ENCODE data around the gene UGT1A8.
"Not testable (repeated sequence)": the region's sequence is repeated elsewhere in the genome, so short reads cannot be mapped to it uniquely, and the experiment has no call there.

The UGT1A8 gene

DNA sequence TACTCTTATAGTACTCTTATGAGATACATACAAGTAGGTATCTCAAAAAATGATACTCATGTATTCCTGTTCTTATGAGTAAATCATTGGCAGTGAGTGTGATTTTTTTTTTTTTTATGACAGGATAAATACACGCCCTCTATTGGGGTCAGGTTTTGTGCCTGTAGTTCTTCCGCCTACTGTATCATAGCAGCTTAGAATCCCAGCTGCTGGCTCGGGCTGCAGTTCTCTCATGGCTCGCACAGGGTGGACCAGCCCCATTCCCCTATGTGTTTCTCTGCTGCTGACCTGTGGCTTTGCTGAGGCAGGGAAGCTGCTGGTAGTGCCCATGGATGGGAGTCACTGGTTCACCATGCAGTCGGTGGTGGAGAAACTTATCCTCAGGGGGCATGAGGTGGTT lies at the start of gene UGT1A8:
Gene UGT1A8, plus strand, starts transcription at position 158 of the 400 bp plus-strand sequence. Its CDS starts 75 bp downstream, at position 233.
- DNase-seq, result not testable (repeated sequence)

DNA sequence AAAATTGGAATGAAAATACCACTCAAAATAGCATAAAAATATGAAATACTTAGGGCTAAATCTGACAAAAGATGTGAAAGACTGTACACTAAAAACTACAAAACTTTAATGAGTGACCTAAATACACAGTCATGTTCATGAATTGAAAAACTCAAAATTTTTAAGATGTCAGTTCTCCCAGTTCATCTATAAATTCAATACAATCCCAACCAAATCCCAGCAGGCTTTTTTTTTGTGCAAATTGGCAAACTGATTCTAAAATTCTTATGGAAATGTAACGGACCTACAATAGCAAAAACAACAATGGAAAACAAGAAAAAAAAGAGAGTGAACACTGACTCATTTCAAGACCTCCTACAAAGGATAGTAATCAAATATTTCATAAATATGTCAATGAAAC lies 46.4 kb upstream of the UGT1A8 start:
- no peak for DNase-seq

DNA sequence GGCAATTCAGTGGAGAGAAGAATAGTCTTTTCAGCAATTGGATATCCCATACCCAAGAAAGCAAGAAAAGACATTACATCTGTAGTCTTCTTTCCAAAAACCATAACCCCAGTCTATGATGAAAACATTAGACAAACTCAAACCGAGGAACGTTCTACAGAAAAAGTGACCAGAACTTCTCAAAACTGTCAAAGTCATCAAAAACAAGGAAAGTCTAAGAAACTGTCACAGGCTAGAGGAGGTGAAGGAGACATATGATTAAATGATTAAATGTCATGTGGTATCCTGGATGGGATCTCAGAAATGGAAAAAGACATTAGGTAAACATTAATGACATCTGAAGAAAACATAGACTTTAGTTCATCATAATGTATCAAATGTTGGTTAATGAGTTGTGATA lies 46.0 kb upstream of the UGT1A8 start:
- no peak for DNase-seq

DNA sequence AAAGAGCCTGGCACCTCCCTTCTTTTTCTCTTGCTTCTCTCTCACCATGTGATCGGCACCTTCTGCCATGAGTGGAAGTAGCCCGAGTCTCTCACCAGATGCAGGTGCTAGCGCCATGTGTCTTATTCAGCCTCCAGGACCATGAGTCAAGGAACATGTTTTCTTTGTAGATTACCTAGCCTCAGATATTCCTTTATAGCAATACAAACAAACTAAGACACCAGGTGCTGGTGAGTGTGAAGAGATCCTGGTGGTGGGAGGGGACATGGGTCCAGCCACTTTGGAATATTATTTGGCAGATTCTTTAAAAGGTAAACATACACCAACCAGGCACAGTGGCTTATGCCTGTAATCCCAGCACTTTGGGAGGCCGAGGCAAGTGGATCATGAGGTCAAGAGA lies 45.0 kb upstream of the UGT1A8 start:
- no peak for DNase-seq

DNA sequence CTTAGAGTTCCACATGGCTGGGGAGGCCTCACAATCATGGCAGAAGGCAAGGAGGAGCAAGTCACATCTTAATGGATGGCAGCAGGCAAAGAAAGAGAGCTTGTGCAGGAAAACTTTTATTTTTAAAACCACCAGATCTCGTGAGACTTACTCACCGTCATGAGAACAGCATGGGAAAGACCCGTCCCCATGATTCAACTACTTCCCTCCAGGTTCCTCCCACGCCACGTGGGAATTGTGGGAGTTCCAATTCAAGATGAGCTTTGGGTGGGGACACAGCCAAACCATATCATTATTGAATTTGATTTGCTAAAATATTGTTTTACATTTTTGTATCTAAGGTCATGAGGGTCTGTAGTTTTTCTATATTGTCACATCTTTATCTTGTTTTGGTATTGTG lies 40.1 kb upstream of the UGT1A8 start:
- DNase-seq, result not testable (repeated sequence)

DNA sequence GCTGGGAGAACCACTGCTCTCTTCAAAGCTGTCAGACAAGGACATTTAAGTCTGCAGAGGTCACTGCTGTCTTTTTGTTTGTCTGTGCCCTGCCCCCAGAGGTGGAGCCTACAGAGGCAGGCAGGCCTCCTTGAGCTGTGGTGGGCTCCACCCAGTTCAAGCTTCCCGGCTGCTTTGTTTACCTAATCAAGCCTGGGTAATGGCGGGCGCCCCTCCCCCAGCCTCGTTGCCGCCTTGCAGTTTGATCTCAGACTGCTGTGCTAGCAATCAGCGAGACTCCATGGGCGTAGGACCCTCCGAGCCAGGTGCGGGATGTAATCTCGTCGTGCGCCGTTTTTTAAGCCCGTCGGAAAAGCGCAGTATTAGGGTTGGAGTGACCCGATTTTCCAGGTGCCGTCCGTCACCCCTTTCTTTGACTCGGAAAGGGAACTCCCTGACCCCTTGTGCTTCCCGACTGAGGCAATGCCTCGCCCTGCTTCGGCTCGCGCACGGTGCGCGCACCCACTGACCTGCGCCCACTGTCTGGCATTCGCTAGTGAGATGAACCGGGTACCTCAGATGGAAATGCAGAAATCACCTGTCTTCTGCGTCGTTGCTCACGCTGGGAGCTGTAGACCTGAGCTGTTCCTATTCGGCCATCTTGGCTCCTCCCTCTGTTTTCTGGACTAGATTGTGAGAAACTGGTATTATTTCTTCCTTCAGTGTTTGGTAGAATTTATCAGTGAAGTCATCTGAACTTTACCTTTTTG lies 34.0 kb upstream of the UGT1A8 start:
- DNase-seq, result not testable (repeated sequence)

DNA sequence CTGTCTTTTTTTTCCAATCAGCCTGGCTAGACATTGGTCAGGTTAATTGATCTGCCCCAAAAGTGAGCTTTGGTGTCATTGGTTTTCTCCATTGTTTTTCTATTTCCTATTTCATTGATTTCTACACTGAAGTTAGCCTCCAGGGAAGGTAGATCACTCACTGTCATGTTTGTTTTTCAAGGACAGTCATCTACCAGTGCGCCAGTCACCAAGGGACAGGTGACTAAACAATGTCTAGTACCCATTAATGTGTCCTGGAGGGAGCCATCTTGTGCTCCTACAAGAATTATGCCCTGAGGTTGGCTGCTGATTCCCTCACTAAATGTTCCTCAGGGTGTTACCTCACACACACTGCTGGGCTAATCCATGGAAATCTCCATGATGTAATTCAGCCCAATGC lies 33.2 kb upstream of the UGT1A8 start:
- no peak for DNase-seq

DNA sequence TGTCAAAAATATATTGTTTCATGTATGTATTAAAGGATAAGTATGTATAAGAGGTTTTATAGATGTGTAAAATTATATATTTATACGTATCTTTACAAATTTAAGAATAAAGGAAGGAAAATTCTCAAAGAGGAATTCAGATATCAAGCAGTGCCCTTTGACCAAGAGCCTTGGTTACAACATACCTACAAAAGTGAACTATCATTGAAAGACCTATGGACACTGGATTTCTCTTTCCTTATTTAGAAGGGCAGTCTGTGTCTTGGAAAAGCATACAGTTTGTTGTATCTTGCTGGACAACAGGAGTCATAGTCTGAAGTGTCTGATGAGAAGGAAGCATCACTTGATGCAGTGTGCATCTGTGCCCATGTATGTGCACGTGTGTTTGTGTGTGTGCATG lies 29.0 kb upstream of the UGT1A8 start:
- no peak for DNase-seq

DNA sequence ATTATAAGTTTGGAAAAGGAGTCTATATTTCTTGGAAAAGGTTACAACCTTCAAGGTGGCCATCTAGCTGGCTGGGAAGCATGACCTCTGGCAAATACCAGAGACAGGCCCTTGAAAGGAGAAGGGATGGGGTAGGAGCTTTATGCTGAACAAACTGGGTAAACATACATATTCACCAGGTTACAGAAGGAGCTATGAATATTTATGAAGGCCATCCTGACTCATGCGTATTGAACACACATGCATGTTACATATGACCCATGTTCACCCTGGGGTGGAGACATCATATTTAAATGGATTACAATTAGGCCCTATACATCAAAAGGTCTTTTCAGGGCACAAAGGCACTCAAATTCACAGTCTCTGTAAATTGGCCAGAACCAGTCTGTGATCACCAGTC lies 24.7 kb upstream of the UGT1A8 start:
- DNase-seq, result not testable (repeated sequence)

DNA sequence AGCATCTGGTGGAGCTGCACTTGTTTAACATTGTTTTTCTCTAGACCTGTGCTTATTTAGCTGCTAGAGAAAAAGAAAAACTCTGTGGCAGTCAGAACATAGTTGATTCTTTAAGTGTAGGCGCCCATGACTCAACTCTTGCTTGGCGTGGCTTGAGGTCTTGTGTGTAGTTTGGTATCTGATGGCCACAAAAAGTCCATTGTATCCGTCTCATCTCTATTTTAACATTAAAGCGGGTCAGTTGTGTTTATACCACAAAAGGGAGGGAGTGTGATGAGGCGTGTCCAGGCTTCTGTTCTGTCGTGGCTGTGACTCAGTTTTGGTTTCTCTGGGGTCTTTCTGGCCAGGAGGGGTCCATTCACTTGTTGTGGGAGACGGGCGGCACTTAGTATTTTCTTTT lies 24.2 kb upstream of the UGT1A8 start:
- no peak for DNase-seq

DNA sequence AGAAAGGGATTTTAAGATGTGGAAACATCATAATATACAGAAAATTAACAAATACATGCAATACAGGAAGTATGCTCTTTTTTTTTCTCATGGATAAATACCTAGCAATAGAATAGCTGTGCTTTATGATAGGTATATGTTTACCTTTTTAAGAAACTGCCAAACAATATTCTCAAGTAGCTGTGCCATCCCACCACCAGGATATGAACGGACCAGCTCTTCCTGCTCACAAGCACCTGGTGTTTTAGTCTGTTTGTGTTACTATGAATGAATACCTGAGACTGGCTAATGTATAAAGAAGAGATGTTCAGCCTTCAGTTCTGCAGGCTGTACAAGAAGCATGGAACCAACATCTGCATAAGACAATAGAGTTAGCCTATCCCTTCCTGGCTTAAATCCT lies 19.9 kb upstream of the UGT1A8 start:
- DNase-seq, result no peak

DNA sequence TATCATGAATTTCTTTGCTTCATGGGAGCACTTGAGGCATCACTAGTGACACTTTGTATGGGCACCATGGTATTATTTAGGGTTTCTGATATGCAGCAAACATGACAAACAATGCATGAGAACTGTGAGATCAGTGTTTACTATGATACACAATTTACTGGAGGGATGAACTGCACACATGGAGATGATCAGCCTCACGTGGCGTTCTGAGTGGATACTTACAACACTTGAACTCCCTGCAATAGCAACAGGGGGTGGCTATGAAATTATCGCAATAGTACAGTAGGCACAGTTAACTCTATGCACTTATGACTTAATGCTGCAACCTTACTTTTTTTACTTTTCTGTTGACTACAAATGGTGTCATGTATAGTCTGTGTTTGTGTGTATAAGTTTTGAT lies 18.5 kb upstream of the UGT1A8 start:
- DNase-seq, result no peak

DNA sequence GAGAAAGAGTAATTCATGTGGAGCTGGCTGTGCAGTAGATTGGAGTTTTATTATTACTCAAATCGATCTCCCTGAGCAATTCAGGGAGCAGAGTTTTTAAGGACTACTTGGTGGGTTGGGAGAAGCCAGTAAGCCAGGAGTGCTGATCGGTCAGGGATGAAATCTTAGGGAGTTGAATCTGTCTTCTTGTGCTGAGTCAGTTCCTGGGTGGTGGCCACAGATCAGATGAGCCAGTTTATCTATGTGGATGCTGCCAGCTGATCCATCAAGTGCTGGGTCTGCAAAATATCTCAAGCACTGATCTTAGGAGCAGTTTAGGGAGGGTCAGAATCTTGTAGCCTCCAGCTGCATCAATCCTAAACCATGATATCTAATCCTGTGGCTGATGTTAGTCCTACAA lies 17.0 kb upstream of the UGT1A8 start:
- DNase-seq, result no peak

DNA sequence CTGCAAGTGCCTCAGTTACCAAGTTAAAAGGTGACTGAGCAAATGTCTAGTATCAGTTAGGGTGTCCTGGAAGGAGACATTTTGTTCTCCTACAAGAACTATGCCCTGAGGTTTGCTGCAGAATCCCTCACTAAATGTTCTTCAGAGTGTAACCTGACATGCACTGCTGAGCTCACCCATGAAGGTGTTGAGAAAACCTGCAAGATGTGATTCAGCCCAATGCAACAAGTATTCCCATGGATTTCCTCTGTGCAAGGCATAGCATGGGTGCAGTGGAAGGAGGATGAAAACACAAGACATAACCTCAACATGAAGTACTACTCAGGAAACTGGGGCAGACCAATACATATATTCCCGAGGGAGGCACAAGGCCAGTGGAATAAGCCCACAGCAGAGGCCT lies 15.4 kb upstream of the UGT1A8 start:
- DNase-seq, result no peak

DNA sequence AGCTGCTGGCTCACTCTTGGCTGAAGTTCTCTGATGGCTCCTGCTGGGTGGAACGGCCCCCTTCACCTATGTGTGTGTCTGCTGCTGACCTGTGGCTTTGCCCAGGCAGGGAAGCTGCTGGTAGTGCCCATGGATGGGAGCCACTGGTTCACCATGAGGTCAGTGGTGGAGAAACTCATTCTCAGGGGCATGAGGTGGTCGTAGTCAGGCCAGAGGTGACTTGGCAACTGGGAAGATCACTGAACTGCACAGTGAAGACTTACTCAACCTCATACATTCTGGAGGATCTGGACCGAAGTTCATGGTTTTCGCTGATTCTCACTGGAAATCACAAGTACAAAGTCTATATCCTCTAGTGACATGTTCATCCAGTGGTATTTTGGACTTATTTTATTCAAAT lies 13.9 kb upstream of the UGT1A8 start:
- no peak for DNase-seq

DNA sequence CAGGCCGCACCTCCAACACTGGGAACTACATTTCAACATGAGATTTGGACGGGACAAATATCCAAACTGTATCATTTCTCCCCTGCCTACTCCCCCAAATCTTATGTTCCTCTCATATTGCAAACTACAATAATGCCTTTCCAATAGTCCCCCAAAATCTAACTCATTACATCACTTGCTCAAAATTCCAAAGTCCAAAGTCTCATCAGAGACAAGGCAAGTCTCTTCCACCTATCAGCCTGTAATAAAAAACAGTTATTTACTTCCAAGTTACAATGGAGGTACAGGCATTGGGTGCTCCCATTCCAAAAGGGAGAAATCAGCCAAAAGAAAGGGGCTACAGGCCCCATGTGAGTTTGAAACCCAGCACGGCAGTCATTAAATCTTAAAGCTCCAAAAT lies 12.6 kb upstream of the UGT1A8 start:
- DNase-seq, result no peak

DNA sequence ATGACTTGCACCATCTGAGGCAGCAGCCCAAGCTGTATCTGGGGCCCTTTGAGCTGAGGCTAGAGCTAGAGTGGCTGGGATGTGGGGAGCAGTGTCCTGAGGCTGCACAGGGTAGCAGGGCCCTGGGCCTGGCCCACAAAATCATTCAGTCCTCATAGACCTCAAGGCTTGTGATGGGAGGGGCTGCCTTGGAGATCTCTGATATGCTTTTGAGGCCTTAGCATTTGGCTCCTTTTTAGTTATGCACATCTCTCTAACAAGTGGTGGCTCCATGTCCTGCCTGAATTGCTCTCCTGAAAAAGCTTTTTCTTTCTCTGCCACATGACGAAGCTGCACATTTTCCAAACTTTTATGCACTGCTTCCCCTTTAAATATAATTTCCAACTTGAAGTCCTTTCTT lies 11.8 kb upstream of the UGT1A8 start:
- no peak for DNase-seq

DNA sequence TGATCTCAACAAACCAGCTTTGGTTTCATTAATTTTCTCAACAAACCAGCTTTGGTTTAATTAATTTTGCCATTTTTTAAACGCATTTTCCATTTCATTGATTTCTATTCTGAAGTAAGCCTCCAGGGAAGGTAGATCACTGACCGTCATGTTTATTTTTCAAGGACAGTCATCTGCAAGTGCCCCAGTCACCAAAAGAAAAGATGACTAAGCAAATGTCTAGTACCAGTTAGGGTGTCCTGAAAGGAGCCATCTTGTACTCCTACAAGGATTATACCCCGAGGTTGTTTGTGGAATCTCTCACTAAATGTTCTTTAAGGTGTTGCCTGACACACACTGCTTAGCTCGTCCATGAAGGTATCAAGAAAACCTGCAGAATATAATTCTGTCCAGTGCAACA lies 6.1 kb upstream of the UGT1A8 start:
- no peak for DNase-seq

DNA sequence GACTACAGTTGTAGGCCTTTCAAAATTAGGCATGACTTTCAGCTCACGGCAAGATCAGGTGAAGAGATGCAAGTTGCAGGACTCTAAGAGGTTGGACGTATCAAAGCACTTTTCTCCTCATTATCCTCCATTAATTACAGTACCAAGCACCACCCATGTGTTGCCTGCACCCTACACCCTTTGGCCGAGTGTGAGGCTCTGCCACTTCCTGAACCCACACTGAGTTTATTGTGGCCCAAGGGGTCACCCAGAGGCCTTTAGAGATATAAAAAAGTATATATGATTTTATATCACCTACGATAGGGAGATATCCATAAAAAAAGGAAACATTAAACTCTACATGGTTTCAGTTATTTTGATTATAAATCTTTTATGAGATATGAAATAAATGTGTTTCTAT lies 2.8 kb downstream of the UGT1A8 start:
- DNase-seq, result no peak

DNA sequence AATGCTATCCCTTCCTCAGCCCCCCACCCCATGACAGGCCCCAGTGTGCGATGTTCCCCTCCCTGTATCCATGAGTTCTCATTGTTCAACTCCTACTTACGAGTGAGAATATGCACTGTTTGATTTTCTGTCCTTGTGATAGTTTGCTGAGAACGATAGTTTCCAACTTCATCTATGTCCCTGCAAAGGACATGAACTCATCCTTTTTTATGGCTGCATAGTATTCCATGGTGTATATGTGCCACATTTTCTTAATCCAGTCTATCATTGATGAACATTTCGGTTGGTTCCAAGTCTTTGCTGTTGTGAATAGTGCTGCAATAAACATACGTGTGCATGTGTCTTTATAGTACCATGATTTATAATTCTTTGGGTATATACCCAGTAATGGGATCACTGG lies 4.4 kb downstream of the UGT1A8 start:
- DNase-seq, result not testable (repeated sequence)

DNA sequence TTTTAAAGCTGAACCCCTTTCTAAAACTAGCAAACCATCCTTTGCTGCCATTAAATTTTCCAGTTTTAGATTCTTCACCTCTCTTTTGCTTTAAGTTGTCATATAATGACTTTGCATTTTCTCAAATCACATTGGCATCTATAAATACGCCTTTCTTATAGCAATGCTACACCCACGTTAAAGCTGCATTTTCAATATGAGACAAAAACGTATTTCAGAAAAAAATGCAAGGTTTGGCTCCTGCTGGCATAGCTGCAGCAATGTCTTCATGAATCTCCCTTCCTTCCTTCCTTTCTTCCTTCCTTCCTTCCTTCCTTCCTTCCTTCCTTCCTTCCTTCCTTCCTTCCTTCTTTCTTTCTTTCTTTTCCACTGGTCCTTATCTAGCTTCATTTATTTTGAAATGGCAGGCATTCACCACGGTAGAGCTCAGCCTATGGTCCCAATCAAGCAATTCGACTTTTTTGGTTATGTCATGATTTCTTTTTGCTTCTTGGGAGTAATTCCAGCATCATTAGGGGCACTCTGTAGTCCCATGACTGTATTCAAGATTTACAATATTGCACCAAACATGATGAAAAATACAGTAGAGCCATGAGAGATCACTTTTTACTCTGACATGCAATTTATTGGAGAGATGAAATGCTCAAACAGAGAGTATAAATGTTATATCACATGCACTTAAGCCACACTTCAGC lies 10.0 kb downstream of the UGT1A8 start:
- no peak for DNase-seq

DNA sequence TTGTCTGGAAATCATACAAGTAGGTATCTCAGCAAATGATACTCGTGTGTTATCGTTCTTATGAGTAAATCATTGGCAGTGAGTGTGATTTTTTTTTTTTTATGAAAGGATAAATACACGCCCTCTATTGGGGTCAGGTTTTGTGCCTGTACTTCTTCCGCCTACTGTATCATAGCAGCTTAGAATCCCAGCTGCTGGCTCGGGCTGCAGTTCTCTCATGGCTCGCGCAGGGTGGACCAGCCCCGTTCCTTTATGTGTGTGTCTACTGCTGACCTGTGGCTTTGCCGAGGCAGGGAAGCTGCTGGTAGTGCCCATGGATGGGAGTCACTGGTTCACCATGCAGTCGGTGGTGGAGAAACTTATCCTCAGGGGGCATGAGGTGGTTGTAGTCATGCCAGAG lies 18.9 kb downstream of the UGT1A8 start, which contains the start of gene UGT1A10:
Gene UGT1A10, plus strand, starts transcription at position 143 of the 400 bp plus-strand sequence. Its CDS starts 75 bp downstream, at position 218.
- not testable (repeated sequence) for DNase-seq

DNA sequence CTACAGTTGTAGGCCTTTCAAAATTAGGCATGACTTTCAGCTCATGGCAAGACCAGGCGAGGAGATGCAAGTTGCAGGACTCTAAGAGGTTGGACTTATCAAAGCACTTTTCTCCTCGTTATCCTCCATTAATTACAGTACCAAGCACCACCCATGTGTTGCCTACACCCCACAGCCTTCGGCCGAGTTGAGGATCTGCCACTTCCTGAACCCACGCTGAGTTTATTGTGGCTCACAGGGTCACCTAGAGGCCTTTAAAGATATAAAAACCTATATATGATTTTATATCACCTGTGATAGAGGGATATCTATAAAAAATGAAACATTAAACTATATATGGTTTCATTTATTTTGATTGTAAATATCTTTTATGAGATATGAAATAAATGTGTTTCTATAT lies 21.4 kb downstream of the UGT1A8 start:
- no peak for DNase-seq

DNA sequence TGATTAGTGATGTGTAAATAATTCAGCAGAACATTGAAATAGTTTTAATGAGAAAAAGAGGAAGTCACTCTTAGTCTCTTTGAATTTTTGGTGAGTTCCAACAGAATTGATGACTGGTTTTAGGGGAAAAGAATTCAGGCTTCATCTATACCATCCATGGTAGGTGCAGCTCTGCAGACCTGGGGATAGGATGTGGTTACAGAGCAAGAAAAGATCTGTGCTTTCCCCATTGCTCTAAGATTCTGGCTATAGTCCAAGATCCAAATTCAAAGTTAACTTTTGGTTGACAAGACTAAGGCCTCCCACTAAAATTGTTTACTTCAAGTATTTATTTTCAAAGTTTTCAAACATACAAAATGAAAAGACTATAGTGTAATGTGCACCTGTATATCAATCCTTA lies 22.4 kb downstream of the UGT1A8 start:
- DNase-seq, result no peak

DNA sequence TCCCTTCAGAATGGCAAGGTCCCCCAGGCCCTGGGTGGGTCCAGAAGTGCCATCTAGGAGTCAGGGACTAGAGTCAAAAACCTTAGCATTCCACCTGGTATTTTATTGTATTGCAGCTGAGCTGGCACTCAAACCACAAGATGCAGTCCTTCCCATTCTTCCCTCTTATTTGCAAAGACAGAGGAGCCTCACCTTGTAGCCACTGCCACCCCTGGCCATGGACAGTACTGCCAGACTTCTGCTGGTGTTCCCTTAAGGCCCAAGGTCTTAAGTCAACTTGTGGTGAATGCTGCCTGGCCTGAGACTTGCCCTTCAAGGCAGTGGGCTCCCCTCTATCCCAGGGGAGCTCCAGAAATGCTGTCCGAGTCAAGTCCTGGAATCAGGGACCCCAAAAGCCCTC lies 25.7 kb downstream of the UGT1A8 start:
- no peak for DNase-seq
